ENCODE measurements around the gene TOR1A.

- TF ChIP-seq CTCF (conservative IDR thresholded peaks at IDR 0.05; ENCODE audit: low read depth, low read length) (no peak), EZH2phosphoT487 (IDR thresholded peaks at IDR 0.05; ENCODE audit: borderline replicate concordance, low read length) (no peak), EZH2 (IDR thresholded peaks at IDR 0.05; ENCODE audit: low read length, unreplicated experiment) (no peak)
These were observed 12.0 kb downstream of the TOR1A start for GRCh38 chr9:129811967-129812363.

All from PC-3 (cell line).